ENCODE data around the gene ARAF.

- no peak for TF ChIP-seq OSR2 (tag by site-specific recombination; IDR thresholded peaks at IDR 0.05)
- TF ChIP-seq, protein P1, sequence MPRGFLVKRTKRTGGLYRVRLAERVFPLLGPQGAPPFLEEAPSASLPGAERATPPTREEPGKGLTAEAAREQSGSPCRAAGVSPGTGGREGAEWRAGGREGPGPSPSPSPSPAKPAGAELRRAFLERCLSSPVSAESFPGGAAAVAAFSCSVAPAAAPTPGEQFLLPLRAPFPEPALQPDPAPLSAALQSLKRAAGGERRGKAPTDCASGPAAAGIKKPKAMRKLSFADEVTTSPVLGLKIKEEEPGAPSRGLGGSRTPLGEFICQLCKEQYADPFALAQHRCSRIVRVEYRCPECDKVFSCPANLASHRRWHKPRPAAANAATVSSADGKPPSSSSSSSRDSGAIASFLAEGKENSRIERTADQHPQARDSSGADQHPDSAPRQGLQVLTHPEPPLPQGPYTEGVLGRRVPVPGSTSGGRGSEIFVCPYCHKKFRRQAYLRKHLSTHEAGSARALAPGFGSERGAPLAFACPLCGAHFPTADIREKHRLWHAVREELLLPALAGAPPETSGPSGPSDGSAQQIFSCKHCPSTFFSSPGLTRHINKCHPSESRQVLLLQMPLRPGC (tag by site-specific recombination; IDR thresholded peaks at IDR 0.05), result no peak
Observed at GRCh38 chrX:47568656-47569295, 7.8 kb downstream of the ARAF start.
